ENCODE data around the gene CECR2.
A peak's percentile ranks its signal among the peaks of the same experiment; 100 is the strongest.

Gene CECR2

DNA sequence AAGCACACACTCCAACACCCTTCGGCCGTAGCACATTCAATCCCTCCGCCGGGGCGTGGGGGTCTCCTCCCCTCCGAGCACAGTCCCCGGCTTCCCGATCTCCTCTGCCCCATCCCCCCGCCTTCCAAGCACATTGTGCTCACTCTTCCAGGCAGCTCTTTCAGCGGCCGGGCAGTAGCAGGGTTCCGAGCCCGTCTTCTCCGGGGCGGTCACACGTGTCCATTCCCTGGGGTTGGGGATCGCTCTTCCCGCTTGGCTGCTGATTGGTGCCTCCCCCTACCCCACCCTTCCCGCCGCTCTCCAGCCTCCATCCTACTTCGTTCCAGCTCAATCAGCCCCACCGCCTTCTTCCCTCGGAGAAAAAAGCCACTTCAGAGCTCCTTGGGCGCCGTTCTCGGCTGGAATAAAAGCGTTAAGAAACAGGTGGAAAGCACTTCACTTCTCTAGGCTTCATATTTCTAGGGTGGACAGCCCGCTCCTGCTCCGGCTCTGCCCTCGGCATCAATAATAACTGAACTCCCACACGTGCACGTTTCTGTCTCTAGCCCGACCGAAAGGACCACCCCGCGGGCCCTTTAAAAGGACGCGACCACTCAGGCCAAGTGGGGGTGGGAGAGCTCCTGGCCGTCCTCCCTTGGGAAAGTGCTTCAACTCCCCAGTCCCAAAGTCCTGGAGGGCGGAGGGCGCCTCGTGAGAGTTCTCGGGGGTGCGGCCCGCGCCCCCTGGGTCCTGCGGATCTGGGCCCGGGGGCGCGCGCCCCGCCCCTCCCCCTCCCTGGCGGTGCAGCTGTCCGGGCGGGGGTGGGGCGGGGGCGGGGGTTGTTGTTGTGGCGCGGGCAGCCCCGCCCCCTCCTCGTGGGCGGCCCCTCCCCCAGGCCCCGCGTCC, 464 bp upstream of the CECR2 start:
- Histone ChIP-seq H3K27me3 (peaks cover 73% of the 10 kb centered on the region), H3K4me1 (no peaks in the 10 kb centered on the region), H3K4me3 (ENCODE audit: low read depth, low read length) (peak overlapping the region; percentile 23), H3K36me3 (no peaks in the 10 kb centered on the region), H3K9me3 (no peaks in the 10 kb centered on the region)
- peak; percentile 33 for DNase-seq
- TF ChIP-seq, protein P1, sequence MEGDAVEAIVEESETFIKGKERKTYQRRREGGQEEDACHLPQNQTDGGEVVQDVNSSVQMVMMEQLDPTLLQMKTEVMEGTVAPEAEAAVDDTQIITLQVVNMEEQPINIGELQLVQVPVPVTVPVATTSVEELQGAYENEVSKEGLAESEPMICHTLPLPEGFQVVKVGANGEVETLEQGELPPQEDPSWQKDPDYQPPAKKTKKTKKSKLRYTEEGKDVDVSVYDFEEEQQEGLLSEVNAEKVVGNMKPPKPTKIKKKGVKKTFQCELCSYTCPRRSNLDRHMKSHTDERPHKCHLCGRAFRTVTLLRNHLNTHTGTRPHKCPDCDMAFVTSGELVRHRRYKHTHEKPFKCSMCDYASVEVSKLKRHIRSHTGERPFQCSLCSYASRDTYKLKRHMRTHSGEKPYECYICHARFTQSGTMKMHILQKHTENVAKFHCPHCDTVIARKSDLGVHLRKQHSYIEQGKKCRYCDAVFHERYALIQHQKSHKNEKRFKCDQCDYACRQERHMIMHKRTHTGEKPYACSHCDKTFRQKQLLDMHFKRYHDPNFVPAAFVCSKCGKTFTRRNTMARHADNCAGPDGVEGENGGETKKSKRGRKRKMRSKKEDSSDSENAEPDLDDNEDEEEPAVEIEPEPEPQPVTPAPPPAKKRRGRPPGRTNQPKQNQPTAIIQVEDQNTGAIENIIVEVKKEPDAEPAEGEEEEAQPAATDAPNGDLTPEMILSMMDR (IDR thresholded peaks at IDR 0.05; ENCODE audit: low read depth, low read length) = no peak

- no peak overlapping the region for H3K4me3 ChIP-seq (ENCODE audit: low read depth, low read length)
- DNase-seq = peak; percentile 21
- TF ChIP-seq, protein P1 (IDR thresholded peaks at IDR 0.05; ENCODE audit: low read depth, low read length) = no peak
Measured at GRCh38 chr22:17370026-17370765, 936 bp downstream of the CECR2 start.

DNA sequence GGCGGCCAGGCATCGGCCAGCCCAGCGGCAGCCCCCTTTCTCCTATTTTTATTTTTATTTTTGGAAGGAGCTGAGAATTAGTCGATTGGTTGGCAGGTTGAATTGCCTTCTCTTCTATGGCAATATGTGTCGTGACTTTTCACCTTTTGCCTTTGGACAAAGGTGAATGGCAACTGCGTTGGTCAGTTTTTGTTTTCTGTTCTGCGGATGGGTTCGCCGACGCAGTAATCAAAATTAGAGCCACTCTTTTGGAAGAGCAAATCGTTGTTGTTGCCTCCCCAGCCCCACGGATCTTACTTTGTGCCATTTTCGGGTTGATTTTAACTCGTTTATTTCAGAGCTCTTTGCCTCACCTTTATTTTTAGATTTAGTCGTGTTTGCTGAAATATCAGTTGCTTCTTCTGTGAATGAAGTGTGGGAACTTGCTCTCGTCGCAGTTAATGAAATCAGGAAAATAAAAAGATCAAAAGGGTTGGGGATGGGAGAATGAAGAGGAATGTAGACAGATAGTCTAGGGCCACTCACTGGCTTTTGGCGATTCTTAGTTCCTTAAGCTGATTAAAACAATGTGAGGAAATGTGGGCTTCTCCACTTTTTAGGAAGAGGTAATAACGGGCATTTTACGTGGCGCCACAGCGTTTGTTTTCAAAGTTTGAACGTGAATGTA, 1.6 kb downstream of the CECR2 start:
- Histone ChIP-seq H3K36me3 (no peaks in the 10 kb centered on the region), H3K9me3 (no peaks in the 10 kb centered on the region), H3K27me3 (peaks cover 81% of the 10 kb centered on the region), H3K4me1 (no peaks in the 10 kb centered on the region), H3K4me3 (ENCODE audit: low read depth, low read length) (no peak overlapping the region)
- TF ChIP-seq, protein P1 (IDR thresholded peaks at IDR 0.05; ENCODE audit: low read depth, low read length) = no peak
- DNase-seq = no peak

More at GRCh38 chr22:17370026-17370765, 936 bp downstream of the CECR2 start:
- no peaks in the 10 kb centered on the region for H3K36me3 ChIP-seq
- no peaks in the 10 kb centered on the region for H3K4me1 ChIP-seq
- H3K9me3 ChIP-seq = no peaks in the 10 kb centered on the region
- H3K27me3 ChIP-seq = peaks cover 81% of the 10 kb centered on the region

GRCh38 chr22:17371448-17371847, 2.2 kb downstream of the CECR2 start:
- no peaks in the 10 kb centered on the region for H3K9me3 ChIP-seq

GRCh38 chr22:17373855-17374254, 4.6 kb downstream of the CECR2 start:
- TF ChIP-seq, protein P1 (IDR thresholded peaks at IDR 0.05; ENCODE audit: low read depth, low read length) = no peak
- H3K27me3 ChIP-seq = peaks cover 54% of the 10 kb centered on the region
- no peaks in the 10 kb centered on the region for H3K36me3 ChIP-seq
- H3K9me3 ChIP-seq = no peaks in the 10 kb centered on the region
- DNase-seq = no peak
- no peak overlapping the region for H3K4me3 ChIP-seq (ENCODE audit: low read depth, low read length)
- no peaks in the 10 kb centered on the region for H3K4me1 ChIP-seq

More at GRCh38 chr22:17371448-17371847, 2.2 kb downstream of the CECR2 start:
- Histone ChIP-seq H3K27me3 (peaks cover 77% of the 10 kb centered on the region), H3K4me3 (ENCODE audit: low read depth, low read length) (no peak overlapping the region), H3K36me3 (no peaks in the 10 kb centered on the region), H3K4me1 (no peaks in the 10 kb centered on the region)
- no peak for DNase-seq
- TF ChIP-seq, protein P1 (IDR thresholded peaks at IDR 0.05; ENCODE audit: low read depth, low read length) = no peak

All from BE2C (cell line).